C4-2B (cell line): ENCODE measurements around the gene TNNT3.

Experiments used
- H3K27ac ChIP-seq: fragments of 450-650 bp; 2 replicates; pipeline ENCODE4 v1.5.1; 2017
- CTCF ChIP-seq: fragments of 450-650 bp; conservative IDR thresholded peaks from 2 replicates; pipeline ENCODE4 v1.5.1; 2017; ENCODE audit warnings: mild to moderate bottlenecking
- ZFX ChIP-seq: fragments of 450-650 bp; IDR thresholded peaks from 2 replicates; pipeline ENCODE4 v1.6.1; 2017

The TNNT3 gene

GRCh38 chr11:1969776-1970175 is 50.3 kb downstream of the TNNT3 start:
- H3K27ac ChIP-seq = no peak overlapping the region
- no peak for TF ChIP-seq CTCF
- TF ChIP-seq ZFX = no peak

- no peak overlapping the region for H3K27ac ChIP-seq
- no peak for TF ChIP-seq ZFX
- no peak for TF ChIP-seq CTCF
These were observed 51.5 kb downstream of the TNNT3 start for GRCh38 chr11:1970956-1971355.

GRCh38 chr11:1975185-1975584 is 55.7 kb downstream of the TNNT3 start:
- TF ChIP-seq ZFX (no peak), CTCF (no peak)
- H3K27ac ChIP-seq = no peak overlapping the region

- H3K27ac ChIP-seq = no peak overlapping the region
- TF ChIP-seq CTCF (no peak), ZFX (no peak)
These were observed 59.4 kb downstream of the TNNT3 start for GRCh38 chr11:1978720-1979473.

- no peak overlapping the region for H3K27ac ChIP-seq
- TF ChIP-seq CTCF (no peak), ZFX (no peak)
These were observed 60.1 kb downstream of the TNNT3 start for GRCh38 chr11:1979607-1980006.

- no peak overlapping the region for H3K27ac ChIP-seq
- TF ChIP-seq CTCF = no peak
These were observed 63.5 kb downstream of the TNNT3 start for GRCh38 chr11:1982873-1983600.

- TF ChIP-seq CTCF (no peak), ZFX (no peak)
- no peak overlapping the region for H3K27ac ChIP-seq
These were observed 64.1 kb downstream of the TNNT3 start for GRCh38 chr11:1983601-1983961.
